HepG2 (cell line): ENCODE results near the gene PSMD4. TPM values are rescaled to one million over a fixed set of nuclear protein-coding genes. Genes with fewer than 3 reads are reported as not detected.
A peak's percentile ranks its signal among the peaks of the same experiment; 100 is the strongest.

Source experiments
- ARID5B ChIP-seq: IDR thresholded peaks from 2 replicates; pipeline ENCODE4 v1.4.0; 2020; ENCODE audit warnings: mild to moderate bottlenecking, missing genetic modification reagents
- ATF7-NPFF ChIP-seq: sonication (generic); formaldehyde crosslinking; IDR thresholded peaks from 2 replicates; pipeline ENCODE4 v1.8.1; 2023; ENCODE audit warnings: mild to moderate bottlenecking, low read depth, missing genetic modification reagents, moderate library complexity
- BRCA1 ChIP-seq: sonication (generic); formaldehyde crosslinking; IDR thresholded peaks from 2 replicates; pipeline ENCODE4 v1.4.0; 2020; ENCODE audit warnings: missing genetic modification reagents
- FOXK2 ChIP-seq: fragments of 450-650 bp; IDR thresholded peaks from 2 replicates; pipeline ENCODE4 v1.6.1; 2016
- MAX ChIP-seq: IDR thresholded peaks from 2 replicates; pipeline ENCODE4 v1.6.1; 2012; ENCODE audit warnings: inconsistent platforms
- ONECUT2 ChIP-seq: sonication (generic); formaldehyde crosslinking; IDR thresholded peaks from 2 replicates; pipeline ENCODE4 v1.4.0; 2020; ENCODE audit warnings: missing genetic modification reagents
- PTBP1 ChIP-seq: fragments of 200-400 bp; formaldehyde crosslinking; IDR thresholded peaks from 2 replicates; pipeline ENCODE4 v1.6.1; 2018; ENCODE audit warnings: low read length, low read depth; ENCODE audit not compliant: poor library complexity, severe bottlenecking
- SALL1 ChIP-seq: sonication (generic); formaldehyde crosslinking; IDR thresholded peaks from 2 replicates; pipeline ENCODE4 v1.8.0; 2022; ENCODE audit warnings: mild to moderate bottlenecking, missing genetic modification reagents
- STAT6 ChIP-seq: sonication (generic); formaldehyde crosslinking; IDR thresholded peaks from 2 replicates; pipeline ENCODE4 v1.4.0; 2020; ENCODE audit warnings: missing genetic modification reagents, mild to moderate bottlenecking, borderline replicate concordance
- TRAFD1 ChIP-seq: sonication (generic); formaldehyde crosslinking; IDR thresholded peaks from 2 replicates; pipeline ENCODE4 v1.5.1; 2020; ENCODE audit warnings: missing genetic modification reagents, mild to moderate bottlenecking, borderline replicate concordance
- ZNF121 ChIP-seq: sonication (generic); formaldehyde crosslinking; IDR thresholded peaks from 2 replicates; pipeline ENCODE4 v1.5.0; 2020; ENCODE audit warnings: mild to moderate bottlenecking, missing genetic modification reagents
- ZNF235 ChIP-seq: sonication (generic); formaldehyde crosslinking; IDR thresholded peaks from 2 replicates; pipeline ENCODE4 v1.8.1; 2023; ENCODE audit warnings: mild to moderate bottlenecking, missing genetic modification reagents, borderline replicate concordance
- ZNF251 ChIP-seq: sonication (generic); formaldehyde crosslinking; IDR thresholded peaks from 2 replicates; pipeline ENCODE4 v1.9.0; 2021; ENCODE audit warnings: mild to moderate bottlenecking, missing genetic modification reagents
- ZNF446 ChIP-seq: sonication (generic); formaldehyde crosslinking; IDR thresholded peaks from 2 replicates; pipeline ENCODE4 v1.5.0; 2020; ENCODE audit warnings: mild to moderate bottlenecking, missing genetic modification reagents
- ZNF512B ChIP-seq: sonication (generic); formaldehyde crosslinking; IDR thresholded peaks from 2 replicates; pipeline ENCODE4 v1.5.1; 2020; ENCODE audit warnings: missing genetic modification reagents, mild to moderate bottlenecking, borderline replicate concordance
- ZNF562 ChIP-seq: sonication (generic); formaldehyde crosslinking; IDR thresholded peaks from 2 replicates; pipeline ENCODE4 v1.8.0; 2022; ENCODE audit warnings: missing genetic modification reagents, borderline replicate concordance
- polyA plus RNA-seq, 8 experiments: library from polyadenylated mRNA; depleted of rRNA in 3 of 8; stranded (reverse) in 7 of 8; unstranded in 1 of 8; fragments of >200 nt; fragmentation: Illumina TruSeq in 4 of 8; extraction: Trizol in 4 of 8; gene quantifications; 2 replicates each; pipeline versions ENCODE4 v1.2.1 to v1.2.3, GENCODE V29; 2011 to 2016; ENCODE audit warnings: low read depth in 4 of 8, missing spikeins in 1 of 8, mixed read lengths in 1 of 8; ENCODE audit not compliant: insufficient read depth in 1 of 8
- total RNA-seq, 5 experiments: library from RNA; depleted of rRNA; stranded (reverse); fragments of >200 nt; fragmentation: Illumina TruSeq; extraction: Trizol; gene quantifications; 2 replicates each; pipeline ENCODE4 v1.2.3, GENCODE V29; 2016; ENCODE audit warnings: low read depth in 1 of 5

Gene PSMD4
- total and polyA plus RNA-seq, 2 of the 13 experiments (the other 11 are each of a cell fraction or from before 2014, with no cell fraction given): 194 to 243 TPM

GRCh38 chr1:151254217-151255213 lies at the start of gene PSMD4 (continued):
- peak; percentile 72 for TF ChIP-seq MAX
- TF ChIP-seq FOXK2: 0 out of 2 replicates have a peak, but pooled peaks have one; percentile 21
- TF ChIP-seq PTBP1: no peak
- peak; percentile 81; the same call in 1 of the 2 replicates for TF ChIP-seq ATF7-NPFF (CRISPR knock-in tag)
- TF ChIP-seq ZNF446: 0 out of 2 replicates have a peak, but pooled peaks have one; percentile 32
- peak; percentile 7; the same call in 1 of the 2 replicates for TF ChIP-seq ARID5B
- no peak for TF ChIP-seq BRCA1
- no peak for TF ChIP-seq ZNF512B (CRISPR knock-in tag)
- no peak for TF ChIP-seq ZNF251 (CRISPR knock-in tag)
- no peak for TF ChIP-seq ZNF562 (CRISPR knock-in tag)
- TF ChIP-seq SALL1 (CRISPR knock-in tag): peak; percentile 31; the same call in 1 of the 2 replicates
- TF ChIP-seq ZNF235 (CRISPR knock-in tag): no peak
- no peak for TF ChIP-seq TRAFD1 (CRISPR knock-in tag)
- TF ChIP-seq ZNF121 (CRISPR knock-in tag): no peak
- TF ChIP-seq ONECUT2 (CRISPR knock-in tag): no peak
- no peak for TF ChIP-seq STAT6 (CRISPR knock-in tag)
